NCI-H146 treated with DMSO at 0.1 percent for 48 hours (cell line): ENCODE data around the gene MAP7.
A peak's percentile ranks its signal among the peaks of the same experiment; 100 is the strongest.

Experiments
- DNase-seq: peaks from one replicate; lab custom pipeline; 2025; ENCODE audit not compliant: unreplicated experiment; lab: John Stamatoyannopoulos, UW

The MAP7 gene

GRCh38 chr6:136566007-136566487 is 15.8 kb upstream of the MAP7 start:
- peak; percentile 24 for DNase-seq

DNA sequence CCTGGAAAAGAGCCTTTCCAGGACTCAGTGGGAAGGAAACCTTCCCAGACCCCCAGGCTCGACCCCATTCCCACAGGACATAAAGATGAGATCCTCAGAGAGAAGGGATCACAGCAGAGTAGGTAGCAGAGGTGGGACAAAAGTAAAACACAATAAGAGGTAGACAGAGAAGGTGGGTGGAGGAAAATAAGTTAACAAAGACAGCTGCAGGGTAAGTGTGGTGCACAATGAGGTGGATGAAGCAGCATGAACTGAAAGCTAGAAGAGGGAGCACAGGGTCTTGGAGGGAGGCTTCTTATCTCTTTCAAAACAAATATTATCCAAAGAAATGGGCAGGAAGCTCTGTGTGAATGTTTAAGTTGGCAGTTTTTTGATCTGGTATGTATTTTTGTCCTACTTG is 14.0 kb upstream of the MAP7 start:
- DNase-seq, result no peak

DNA sequence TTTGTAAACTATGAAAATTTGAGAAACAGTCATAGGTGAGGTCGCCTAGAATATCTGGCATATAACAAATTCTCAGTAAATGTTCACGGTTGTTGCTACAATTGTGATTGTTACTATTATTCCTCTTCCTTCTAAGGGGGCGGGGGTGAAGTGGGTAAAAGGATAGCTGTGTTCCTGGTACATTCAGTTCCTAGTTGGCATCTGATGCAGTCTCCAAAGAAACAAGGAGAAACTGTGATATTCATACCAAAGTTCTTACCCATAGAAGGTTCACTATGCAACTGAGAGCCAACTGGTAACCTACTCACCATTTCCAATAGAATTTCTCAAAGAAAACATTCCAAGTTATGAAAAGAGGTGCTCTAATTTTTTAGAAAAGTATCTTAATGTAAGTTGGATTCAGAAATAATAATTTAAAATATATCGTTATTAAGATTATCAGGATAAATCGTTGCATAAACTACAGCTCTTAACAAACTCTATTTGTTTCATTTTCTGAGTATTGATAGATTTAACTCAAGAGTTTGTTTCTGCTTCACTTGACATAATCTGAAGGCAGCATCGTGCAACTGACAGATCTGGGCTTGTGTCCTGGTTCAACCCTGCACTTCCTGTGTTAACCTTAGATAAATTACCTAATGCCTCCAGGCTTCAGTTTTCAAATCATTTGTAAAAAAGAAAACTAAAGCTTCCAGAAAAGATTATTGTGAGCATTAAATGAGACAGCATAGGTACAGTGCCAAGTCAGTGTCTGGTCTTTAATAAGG is 13.3 kb upstream of the MAP7 start:
- no peak for DNase-seq

DNA sequence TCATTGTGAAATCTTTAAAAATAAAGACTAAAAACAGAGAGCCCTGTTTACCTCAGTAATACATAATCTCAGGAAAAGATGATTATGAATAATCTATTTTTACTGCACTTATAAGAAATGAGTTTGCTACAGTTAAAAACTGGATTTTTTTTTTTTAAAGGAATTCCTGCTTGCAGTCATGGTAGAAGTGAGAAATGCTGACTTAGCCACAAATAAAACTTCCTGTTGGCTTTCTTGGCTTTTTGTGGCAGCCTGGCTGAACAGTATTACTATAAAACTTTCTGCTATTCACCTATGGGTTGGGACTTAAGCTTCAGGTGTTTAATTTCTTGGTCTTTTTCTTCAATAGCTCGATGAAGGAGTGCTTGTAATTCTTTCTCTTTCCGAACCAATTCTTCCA is 12.0 kb upstream of the MAP7 start:
- DNase-seq, result no peak

DNA sequence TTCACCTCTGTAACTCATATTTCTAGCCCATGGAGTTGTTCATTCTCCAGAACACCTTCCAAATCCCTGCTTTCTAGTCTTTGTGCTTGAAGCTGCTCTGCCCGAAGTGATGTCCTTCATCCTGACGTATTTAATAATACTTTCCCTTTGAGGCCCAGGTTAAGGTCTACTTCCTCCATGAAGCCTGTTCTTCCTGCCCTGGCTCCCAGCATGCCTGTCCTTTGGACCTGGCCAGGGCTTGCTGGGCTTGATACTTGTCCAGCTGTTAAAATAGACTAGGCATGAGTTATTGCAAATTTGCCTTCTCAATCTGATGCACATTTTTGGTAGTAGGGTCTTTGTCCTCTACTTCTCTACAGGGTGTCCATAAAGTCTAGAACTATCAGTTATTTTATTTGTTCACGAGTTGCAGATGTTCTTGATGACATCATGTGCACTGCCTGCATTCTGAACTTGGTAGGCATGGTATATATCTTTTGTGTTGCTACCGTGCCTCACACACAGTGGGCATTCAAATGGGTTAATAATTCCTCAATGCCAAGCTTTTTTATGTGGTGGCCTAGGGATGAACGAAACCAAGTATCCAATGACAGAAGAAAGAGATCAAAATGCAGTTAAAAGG is 3.1 kb upstream of the MAP7 start:
- no peak for DNase-seq

- no peak for DNase-seq
Measured at GRCh38 chr6:136552054-136552453, 1.8 kb upstream of the MAP7 start.

- peak; percentile 64 for DNase-seq
Measured at GRCh38 chr6:136551103-136551502, 881 bp upstream of the MAP7 start.

DNA sequence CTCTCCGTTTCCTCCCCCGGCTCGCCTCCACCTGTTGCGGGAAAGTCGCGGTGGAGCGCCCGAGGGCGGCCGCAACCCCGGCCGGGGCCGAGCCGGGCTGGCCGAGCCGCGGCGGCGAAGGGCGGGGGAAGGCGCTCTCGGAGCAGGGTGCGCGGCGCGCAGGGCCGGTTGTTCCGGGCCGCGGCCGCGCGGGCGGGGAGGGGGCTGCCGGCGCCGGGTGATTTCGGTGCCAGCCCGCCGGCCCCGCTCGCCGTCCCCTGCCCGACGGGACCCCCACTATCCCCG is 235 bp downstream of the MAP7 start:
- no peak for DNase-seq

GRCh38 chr6:136549300-136550044 is 750 bp downstream of the MAP7 start:
- peak; percentile 45 for DNase-seq

DNA sequence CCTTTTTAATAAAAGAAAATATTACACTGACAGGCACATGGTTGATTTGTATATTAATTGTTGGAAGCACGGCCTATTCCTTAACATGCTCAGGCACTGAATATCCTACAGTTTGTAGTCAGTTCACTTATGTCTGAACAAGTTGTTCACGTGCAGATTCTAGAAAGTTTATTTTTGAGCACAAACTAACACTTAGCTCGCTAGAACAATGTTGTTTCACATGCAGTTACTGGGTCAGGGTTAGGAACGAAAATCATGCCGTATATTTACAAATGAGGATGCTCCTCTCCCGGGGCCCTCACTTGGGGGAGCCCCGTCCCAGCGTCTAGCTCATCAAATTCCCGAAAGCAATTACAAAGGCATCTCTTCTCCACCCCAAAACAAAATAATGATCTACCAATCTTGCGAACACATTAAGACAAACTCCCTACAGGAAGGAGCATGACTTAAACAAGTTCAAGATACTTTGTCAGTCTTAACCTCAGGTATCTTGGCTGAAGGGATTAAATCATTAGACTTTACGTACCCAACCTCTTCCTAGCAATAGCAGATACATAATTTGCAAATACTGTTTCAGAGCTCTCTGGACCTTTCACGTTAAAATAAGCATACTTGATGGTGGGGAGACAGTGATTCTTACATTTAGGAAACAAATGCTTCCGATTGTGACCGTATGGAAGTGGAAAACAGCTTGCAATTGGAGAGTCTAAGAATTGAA is 1.5 kb downstream of the MAP7 start:
- DNase-seq, result no peak

GRCh38 chr6:136547871-136548270 is 2.4 kb downstream of the MAP7 start:
- DNase-seq, result no peak

DNA sequence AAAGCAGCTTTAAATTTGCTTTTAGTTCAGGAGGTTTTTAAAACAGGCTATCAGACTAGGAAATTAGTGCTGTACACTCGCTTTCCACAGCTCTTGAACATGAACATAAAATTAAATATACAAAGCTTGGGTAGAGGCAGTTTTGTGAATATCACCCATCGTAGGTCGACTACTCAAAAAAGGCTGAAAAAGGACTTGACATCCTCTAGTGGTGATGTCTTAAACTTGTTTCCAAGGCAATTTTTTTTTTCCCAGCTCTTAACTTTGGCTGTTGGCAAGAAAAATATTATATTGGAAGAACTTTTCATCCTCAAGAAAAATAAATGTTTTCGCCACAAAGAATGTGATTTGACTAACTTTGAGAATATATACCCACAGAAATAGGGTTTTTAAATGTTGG is 2.9 kb downstream of the MAP7 start:
- DNase-seq, result peak; percentile 67

DNA sequence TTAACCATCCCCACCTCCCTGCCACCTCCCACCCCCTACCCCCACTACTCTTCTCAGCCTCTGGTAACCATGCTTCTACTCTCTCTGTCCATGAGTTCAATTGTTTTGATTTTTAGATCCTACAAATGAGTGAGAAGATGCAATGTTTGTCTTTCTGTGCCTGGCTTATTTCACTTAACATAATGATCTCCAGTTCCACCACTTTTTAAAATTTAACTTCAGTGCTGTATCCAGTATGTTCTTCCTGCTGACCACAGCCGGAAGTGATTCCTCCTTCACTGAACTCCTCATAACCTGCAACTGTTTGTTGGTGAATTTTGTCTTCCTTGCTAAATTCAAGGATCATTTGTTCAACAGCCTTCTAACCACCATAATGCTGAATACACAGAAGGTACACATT is 3.9 kb downstream of the MAP7 start:
- no peak for DNase-seq

DNA sequence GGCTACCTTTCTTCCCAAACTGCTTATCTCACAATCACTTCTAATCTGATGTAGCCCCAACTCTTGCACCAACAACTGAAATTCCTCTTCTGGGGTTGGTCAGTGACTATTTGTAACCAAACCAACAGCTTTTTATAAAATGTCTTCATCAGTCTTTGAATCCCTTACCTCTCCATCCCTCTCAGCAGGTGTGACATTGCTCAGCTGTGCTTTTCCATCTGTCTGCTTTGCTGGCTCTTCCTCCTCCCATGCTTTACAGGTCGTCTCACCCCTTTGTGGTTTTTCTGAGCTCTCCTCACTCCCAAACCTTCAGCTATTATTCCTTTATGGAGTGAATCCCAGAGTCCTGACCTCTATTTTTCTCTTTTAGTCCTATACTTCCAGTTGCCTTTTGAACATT is 5.9 kb downstream of the MAP7 start:
- no peak for DNase-seq

DNA sequence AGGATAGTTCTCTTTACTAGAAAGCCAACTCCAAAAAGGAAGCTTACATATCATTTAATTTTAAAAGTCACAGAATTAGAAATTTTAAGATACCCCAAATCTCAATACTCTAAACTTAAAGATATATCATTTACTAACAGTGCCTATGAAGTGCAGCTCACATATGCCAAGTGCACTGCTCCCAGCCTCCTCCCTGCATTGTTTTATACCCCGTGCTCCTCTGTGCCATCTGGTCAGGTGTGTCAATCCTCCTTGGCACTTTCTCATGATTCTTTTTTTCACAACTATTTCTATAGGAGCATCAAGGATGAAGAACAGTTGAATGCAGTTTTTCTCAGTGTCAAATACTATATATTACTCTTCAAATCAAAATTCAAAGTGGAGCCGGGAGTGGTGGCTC is 8.8 kb downstream of the MAP7 start:
- DNase-seq, result no peak

- DNase-seq, result no peak
Measured at GRCh38 chr6:136539967-136540652, 10.1 kb downstream of the MAP7 start.

DNA sequence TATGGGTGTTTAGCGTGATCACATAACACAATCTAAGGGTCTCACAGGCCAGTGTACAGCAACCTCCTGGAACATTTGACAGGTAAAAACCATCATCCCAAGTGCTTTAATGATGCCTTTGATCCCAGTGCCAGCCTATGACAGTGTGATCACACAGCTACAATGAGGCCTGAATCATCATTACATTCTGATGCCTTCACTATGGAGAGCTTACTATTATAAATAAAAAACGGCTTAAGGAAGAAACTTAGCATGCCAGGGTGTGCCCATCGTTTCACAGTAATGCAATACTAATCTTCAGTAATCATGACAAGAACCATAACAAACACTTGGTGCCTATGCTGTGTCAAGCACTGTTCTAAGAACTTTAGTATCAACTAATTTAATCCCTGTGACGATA is 11.4 kb downstream of the MAP7 start:
- no peak for DNase-seq

GRCh38 chr6:136535880-136536650 is 14.2 kb downstream of the MAP7 start:
- DNase-seq, result no peak

DNA sequence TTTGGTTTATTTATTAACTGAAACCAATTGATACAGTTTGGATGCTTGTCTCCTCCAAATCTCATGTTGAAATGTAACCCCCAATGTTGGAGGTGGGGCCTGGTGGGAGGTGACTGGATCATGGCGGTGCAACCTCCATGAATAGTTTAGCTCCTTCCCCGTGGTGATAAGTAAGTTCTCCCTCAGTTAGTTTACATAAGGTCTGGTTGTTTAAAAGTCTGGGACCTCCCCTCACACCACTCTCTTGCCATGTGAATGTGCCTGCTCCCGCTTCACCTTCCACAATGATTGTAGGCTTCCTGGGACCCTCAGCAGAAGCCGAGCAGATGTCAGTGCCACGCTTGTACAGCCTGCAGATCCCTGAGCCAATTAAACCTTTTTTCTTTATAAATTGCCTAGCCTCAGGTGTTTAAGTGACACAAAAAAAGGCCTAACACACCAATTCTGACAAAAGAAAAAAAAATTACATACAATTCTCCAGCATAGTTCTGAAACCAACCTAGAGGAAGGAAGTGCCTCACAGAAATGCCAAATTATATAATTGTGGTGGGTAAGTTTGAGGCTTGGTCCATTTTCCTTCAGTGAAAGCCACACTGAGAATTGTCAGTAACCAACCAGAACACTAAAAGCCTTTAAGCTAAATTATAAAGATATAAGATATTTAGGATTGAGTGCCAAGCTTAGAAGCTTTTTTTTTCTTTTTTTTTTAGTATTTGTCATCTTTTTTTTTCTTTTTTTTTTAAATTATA is 15.0 kb downstream of the MAP7 start:
- DNase-seq, result no peak

GRCh38 chr6:136534268-136534667 is 16.0 kb downstream of the MAP7 start:
- no peak for DNase-seq
